A549 (cell line): ENCODE data around the gene ZNF263. TPM values are rescaled to one million over a fixed set of nuclear protein-coding genes. Genes with fewer than 3 reads are reported as not detected.

Source experiments
- ATAC-seq, 2 experiments: fragments of 200-7000 bp in 1 of 2; fragments of >200 bp in 1 of 2; cut with Nextera tagmentation in 1 of 2; cut with Tn5 transposase in 1 of 2; 3 replicates each; pipeline versions ENCODE4 v1.8.0 to v1.9.1; 2018 to 2020; ENCODE audit warnings: mild to moderate bottlenecking in 1 of 2, moderate library complexity in 1 of 2
- CTCF ChIA-PET: fragments of 300-600 bp; sonication (Branson Sonifier 250); formaldehyde crosslinking; extraction: SDS; loops from one replicate; lab custom pipeline; 2021; ENCODE audit warnings: antibody characterized with exemption, inconsistent platforms; lab: Yijun Ruan, JAX
- POLR2A ChIA-PET: fragments of 350-600 bp; formaldehyde crosslinking; extraction: SDS; loops from one replicate; lab custom pipeline; 2021; ENCODE audit warnings: antibody characterized with exemption, inconsistent platforms; lab: Yijun Ruan, JAX
- DNase-seq, 2 experiments: peaks; one replicate each; pipeline versions ENCODE4 v3.0.0 to v3.0.0-alpha.2; 2011 to 2016; ENCODE audit warnings: low read depth in 1 of 2, low spot score in 1 of 2
- FAIRE-seq: peaks from 2 replicates; lab custom pipeline; 2011; peaks lifted over from hg19 to GRCh38; lab: Jason Lieb, UNC
- H3K27ac ChIP-seq, 2 experiments: fragments of >200 bp; sonication (Bioruptor Twin); formaldehyde crosslinking; 3 replicates each; pipeline ENCODE4 v1.5.1; 2016 to 2017
- H3K4me1 ChIP-seq: fragments of >200 bp; sonication (Bioruptor Twin); formaldehyde crosslinking; 3 replicates; pipeline ENCODE4 v1.6.1; 2016
- H3K4me2 ChIP-seq: fragments of >200 bp; sonication (Bioruptor Twin); formaldehyde crosslinking; 3 replicates; pipeline ENCODE4 v1.6.1; 2016
- H3K4me3 ChIP-seq: fragments of >200 bp; sonication (Bioruptor Twin); formaldehyde crosslinking; 3 replicates; pipeline ENCODE4 v1.5.1; 2016
- H3K9me3 ChIP-seq: fragments of >200 bp; sonication (Bioruptor Twin); formaldehyde crosslinking; 3 replicates; pipeline ENCODE4 v1.6.1; 2016
- ATOH8 ChIP-seq: fragments of 250-450 bp; sonication (Bioruptor Pico); IDR thresholded peaks from 2 replicates; pipeline ENCODE4 v1.5.0; 2020; ENCODE audit warnings: low read depth, mild to moderate bottlenecking, moderate library complexity
- CBX2 ChIP-seq: fragments of 200-600 bp; sonication (generic); IDR thresholded peaks from 2 replicates; pipeline ENCODE4 v1.6.1; 2016; ENCODE audit warnings: low read depth, mild to moderate bottlenecking, borderline replicate concordance
- CBX8 ChIP-seq: fragments of 200-600 bp; sonication (generic); IDR thresholded peaks from 2 replicates; pipeline ENCODE4 v1.6.1; 2016
- CHD4 ChIP-seq: fragments of 200-600 bp; sonication (generic); IDR thresholded peaks from 2 replicates; pipeline ENCODE4 v1.6.1; 2016; ENCODE audit warnings: antibody characterized with exemption, mild to moderate bottlenecking, borderline replicate concordance
- EHF ChIP-seq: fragments of 250-450 bp; sonication (Bioruptor Pico); IDR thresholded peaks from 2 replicates; pipeline ENCODE4 v1.5.0; 2020; ENCODE audit warnings: mild to moderate bottlenecking
- ELK1 ChIP-seq: fragments of 150-350 bp; IDR thresholded peaks from 2 replicates; pipeline ENCODE4 v1.6.1; 2014; ENCODE audit warnings: low read depth, mild to moderate bottlenecking, low read length
- FOSB ChIP-seq: fragments of 250-450 bp; sonication (Bioruptor Pico); IDR thresholded peaks from 2 replicates; pipeline ENCODE4 v1.5.0; 2020; ENCODE audit warnings: mild to moderate bottlenecking, moderate library complexity
- HES2 ChIP-seq: fragments of >200 bp; sonication (Bioruptor Twin); formaldehyde crosslinking; IDR thresholded peaks from 2 replicates; pipeline ENCODE4 v1.6.1; 2016
- HEYL ChIP-seq: fragments of 250-450 bp; sonication (Bioruptor Pico); IDR thresholded peaks from 2 replicates; pipeline ENCODE4 v1.8.0; 2021; ENCODE audit warnings: mild to moderate bottlenecking, moderate library complexity
- HOXB5 ChIP-seq: fragments of 250-450 bp; sonication (Bioruptor Pico); IDR thresholded peaks from 2 replicates; pipeline ENCODE4 v1.5.0; 2020; ENCODE audit warnings: mild to moderate bottlenecking, moderate library complexity
- KDM5A ChIP-seq: fragments of 200-600 bp; sonication (generic); IDR thresholded peaks from 2 replicates; pipeline ENCODE4 v1.6.1; 2016; ENCODE audit warnings: antibody characterized with exemption, mild to moderate bottlenecking
- NFE2L2 ChIP-seq: fragments of 150-350 bp; conservative IDR thresholded peaks from 2 replicates; pipeline ENCODE4 v1.6.1; 2014; ENCODE audit warnings: low read length
- NPAS2 ChIP-seq: fragments of 250-450 bp; sonication (Bioruptor Pico); IDR thresholded peaks from 2 replicates; pipeline ENCODE4 v1.8.0; 2022; ENCODE audit warnings: mild to moderate bottlenecking, moderate library complexity, borderline replicate concordance
- NR3C1 ChIP-seq: fragments of >200 bp; sonication (Bioruptor Twin); formaldehyde crosslinking; IDR thresholded peaks from 3 replicates; pipeline ENCODE4 v1.6.1; 2017
- PHF8 ChIP-seq: fragments of 200-600 bp; sonication (generic); IDR thresholded peaks from 2 replicates; pipeline ENCODE4 v1.6.1; 2016; ENCODE audit warnings: low read depth, mild to moderate bottlenecking, antibody characterized with exemption, moderate library complexity, borderline replicate concordance
- POLR2A ChIP-seq: IDR thresholded peaks from 2 replicates; pipeline ENCODE4 v1.6.1; 2012; ENCODE audit warnings: mild to moderate bottlenecking, low read length
- POLR2AphosphoS2 ChIP-seq: conservative IDR thresholded peaks from 2 replicates; pipeline ENCODE4 v1.6.1; 2012; ENCODE audit warnings: low read length, improper control_type of control experiment, inconsistent platforms
- RAD21 ChIP-seq, 2 experiments: fragments of >200 bp in 1 of 2; sonication (Bioruptor Twin) in 1 of 2; formaldehyde crosslinking in 1 of 2; IDR thresholded peaks in 1 of 2; conservative IDR thresholded peaks in 1 of 2; 2 replicates in 1 of 2; 3 replicates in 1 of 2; pipeline ENCODE4 v1.6.1; 2012 to 2018; ENCODE audit warnings: inconsistent platforms in 1 of 2
- RARB ChIP-seq: fragments of 250-450 bp; sonication (Bioruptor Pico); IDR thresholded peaks from 2 replicates; pipeline ENCODE4 v1.8.0; 2021; ENCODE audit warnings: mild to moderate bottlenecking, moderate library complexity
- RCOR1 ChIP-seq: fragments of 150-350 bp; IDR thresholded peaks from 2 replicates; pipeline ENCODE4 v1.6.1; 2014; ENCODE audit warnings: antibody characterized with exemption, low read length, low read depth
- RNF2 ChIP-seq: fragments of 200-600 bp; sonication (generic); IDR thresholded peaks from 2 replicates; pipeline ENCODE4 v1.6.1; 2016; ENCODE audit warnings: low read depth, mild to moderate bottlenecking, antibody characterized with exemption, moderate library complexity, borderline replicate concordance
- SMC3 ChIP-seq: fragments of >200 bp; sonication (Bioruptor Twin); formaldehyde crosslinking; IDR thresholded peaks from 3 replicates; pipeline ENCODE4 v1.6.1; 2018; ENCODE audit warnings: inconsistent platforms
- SREBF2 ChIP-seq: fragments of 450-650 bp; IDR thresholded peaks from 2 replicates; pipeline ENCODE4 v1.6.1; 2014; ENCODE audit warnings: mild to moderate bottlenecking, moderate library complexity
- ZFP36 ChIP-seq: fragments of 450-650 bp; IDR thresholded peaks from 2 replicates; pipeline ENCODE4 v1.6.1; 2014; ENCODE audit warnings: borderline replicate concordance; ENCODE audit not compliant: partially characterized antibody
- ZSCAN20 ChIP-seq: fragments of 250-450 bp; sonication (Bioruptor Pico); IDR thresholded peaks from 2 replicates; pipeline ENCODE4 v1.8.0; 2022; ENCODE audit warnings: mild to moderate bottlenecking, moderate library complexity
- WGBS: methylation state at CpG from one replicate; pipeline ENCODE4 v1.1.6; 2017; ENCODE audit errors: missing lambda C conversion rate; 5-methylcytosine and 5-hydroxymethylcytosine counted together
- polyA plus RNA-seq, 4 experiments: library from polyadenylated mRNA; depleted of rRNA in 3 of 4; stranded (reverse); fragments of >200 nt; fragmentation: RNase III in 1 of 4; extraction: RNeasy Plus Mini Kit Qiagen cat#74134 plus additional on column Dnase treatment in 1 of 4; gene quantifications; 2 replicates in 3 of 4; 3 replicates in 1 of 4; pipeline ENCODE4 v1.2.3, GENCODE V29; 2011 to 2017
- TF ChIP-seq, protein P1 (sequence below): fragments of >200 bp; sonication (Bioruptor Twin); formaldehyde crosslinking; IDR thresholded peaks from 3 replicates; pipeline ENCODE4 v1.5.1; 2016

ZNF263 gene
- polyA plus RNA-seq, 2 of the 4 experiments (the other 2 are of a cell fraction), result 20.9 to 24.4 TPM

DNA sequence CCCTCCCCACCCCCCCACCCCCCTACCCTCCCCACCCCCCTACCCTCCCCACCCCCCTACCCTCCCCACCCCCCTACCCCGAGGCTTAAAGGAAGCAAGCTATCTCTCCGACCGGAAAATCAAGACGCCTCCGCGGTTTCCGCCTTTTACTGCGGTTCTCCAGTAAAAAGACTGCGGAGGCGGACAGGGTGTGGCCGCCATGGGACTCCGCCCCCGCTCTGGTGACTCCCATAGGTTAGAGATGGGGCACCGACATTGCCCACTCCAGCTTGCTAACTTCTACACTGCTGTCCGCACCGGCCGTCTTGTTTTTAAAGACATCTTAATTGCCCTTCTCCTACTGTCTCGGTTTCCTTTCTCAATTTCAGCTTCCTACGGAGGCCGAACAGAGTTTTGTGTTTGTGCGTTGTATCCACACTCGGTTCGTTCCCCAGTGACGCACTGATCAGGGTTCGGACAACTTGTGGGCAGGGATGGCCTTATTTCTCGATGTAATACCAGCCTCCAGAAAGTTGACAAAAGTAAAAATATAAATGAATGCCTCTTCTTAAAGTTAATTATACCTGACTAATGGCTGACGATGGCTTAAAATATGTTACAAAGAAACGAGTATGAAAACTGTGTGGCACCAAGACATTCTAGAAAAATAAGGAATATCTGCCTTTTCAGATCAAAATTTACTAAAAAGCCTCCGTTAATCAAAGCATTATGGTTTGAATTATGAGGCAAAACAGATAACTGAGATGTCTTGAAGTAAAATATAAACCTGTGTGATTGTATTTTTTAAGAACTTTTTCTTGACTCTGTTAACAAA lies 47.2 kb upstream of the ZNF263 start:
- H3K27ac ChIP-seq, result no peak overlapping the region
- H3K4me2 ChIP-seq, result no peak overlapping the region
- FAIRE-seq, result no peak
- H3K4me3 ChIP-seq, result no peak overlapping the region
- ATAC-seq, result no peak
- peak in 1 of 2 experiments; percentile 51 for DNase-seq
- POLR2A ChIA-PET, result interaction anchor here (2.0 kb wide), 1 partner anchor 47 kb away, joined by 4 read pairs; the partner anchor contains the start of gene ZNF263
- 77% methylated on average over 28 of the region's 29 CpGs for WGBS
- TF ChIP-seq RARB, result no peak
- no peak for TF ChIP-seq RNF2
- no peak for TF ChIP-seq SREBF2
- TF ChIP-seq ELK1, result no peak
- no peak for TF ChIP-seq CHD4
- no peak for TF ChIP-seq ZFP36
- no peak for TF ChIP-seq HOXB5
- no peak for TF ChIP-seq PHF8
- TF ChIP-seq FOSB, result no peak
- no peak for TF ChIP-seq RAD21 (conservative IDR thresholded peaks at IDR 0.05 in 1 of 2, IDR thresholded peaks at IDR 0.05 in 1 of 2)
- no peak for TF ChIP-seq RCOR1
- no peak for TF ChIP-seq SMC3
- TF ChIP-seq ATOH8, result no peak
- TF ChIP-seq POLR2A, result no peak
- no peak for TF ChIP-seq CBX2
- TF ChIP-seq EHF (CRISPR knock-in tag), result no peak
- TF ChIP-seq POLR2AphosphoS2, result no peak
- no peak for TF ChIP-seq ZSCAN20 (CRISPR knock-in tag)
- TF ChIP-seq, all 56 proteins: peak for 0
- peaks cover 32% of the 10 kb centered on the region for H3K9me3 ChIP-seq
- CTCF ChIA-PET, result interaction anchor here (0.5 to 2.0 kb wide), 2 partner anchors 10 to 177 kb away, joined by 4 read pairs; no protein-coding TSS in a partner anchor
- peaks cover 7% of the 10 kb centered on the region; the same call in 2 of the 3 replicates for H3K4me1 ChIP-seq

DNA sequence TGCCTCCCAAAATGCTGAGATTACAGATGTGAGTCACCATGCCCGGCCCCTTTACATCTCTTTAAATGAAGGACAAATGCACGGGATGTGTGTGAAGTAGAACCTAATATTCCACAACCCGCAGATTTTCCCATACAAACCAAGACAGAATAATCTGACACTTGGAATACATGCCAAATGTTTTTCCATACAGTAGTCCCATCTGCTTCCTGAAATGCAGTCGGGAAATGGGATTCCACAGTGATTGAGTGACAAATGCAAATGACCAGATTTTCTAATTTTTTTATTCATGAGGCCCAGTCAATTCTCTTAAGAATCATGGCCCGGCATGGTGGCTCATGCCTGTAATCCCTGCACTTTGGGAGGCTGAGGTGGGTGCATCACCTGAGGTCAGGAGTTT lies 41.5 kb upstream of the ZNF263 start:
- POLR2A ChIA-PET, result no interaction called here
- no peak overlapping the region for H3K4me3 ChIP-seq
- DNase-seq (no peak), ATAC-seq (no peak), FAIRE-seq (no peak)
- no peaks in the 10 kb centered on the region for H3K4me1 ChIP-seq
- peaks cover 14% of the 10 kb centered on the region; the same call in 1 of the 3 replicates for H3K9me3 ChIP-seq
- WGBS, result 60% methylated on average over 5 of the region's 5 CpGs
- H3K27ac ChIP-seq, result no peak overlapping the region
- H3K4me2 ChIP-seq, result no peak overlapping the region
- TF ChIP-seq CBX8 (no peak), NPAS2 (CRISPR knock-in tag) (no peak), CBX2 (no peak), HEYL (CRISPR knock-in tag) (no peak), KDM5A (no peak), HES2 (no peak), NR3C1 (no peak), RARB (no peak), HOXB5 (no peak), NFE2L2 (no peak), RAD21 (conservative IDR thresholded peaks at IDR 0.05 in 1 of 2, IDR thresholded peaks at IDR 0.05 in 1 of 2) (no peak), ZFP36 (no peak)
- TF ChIP-seq, protein P1, sequence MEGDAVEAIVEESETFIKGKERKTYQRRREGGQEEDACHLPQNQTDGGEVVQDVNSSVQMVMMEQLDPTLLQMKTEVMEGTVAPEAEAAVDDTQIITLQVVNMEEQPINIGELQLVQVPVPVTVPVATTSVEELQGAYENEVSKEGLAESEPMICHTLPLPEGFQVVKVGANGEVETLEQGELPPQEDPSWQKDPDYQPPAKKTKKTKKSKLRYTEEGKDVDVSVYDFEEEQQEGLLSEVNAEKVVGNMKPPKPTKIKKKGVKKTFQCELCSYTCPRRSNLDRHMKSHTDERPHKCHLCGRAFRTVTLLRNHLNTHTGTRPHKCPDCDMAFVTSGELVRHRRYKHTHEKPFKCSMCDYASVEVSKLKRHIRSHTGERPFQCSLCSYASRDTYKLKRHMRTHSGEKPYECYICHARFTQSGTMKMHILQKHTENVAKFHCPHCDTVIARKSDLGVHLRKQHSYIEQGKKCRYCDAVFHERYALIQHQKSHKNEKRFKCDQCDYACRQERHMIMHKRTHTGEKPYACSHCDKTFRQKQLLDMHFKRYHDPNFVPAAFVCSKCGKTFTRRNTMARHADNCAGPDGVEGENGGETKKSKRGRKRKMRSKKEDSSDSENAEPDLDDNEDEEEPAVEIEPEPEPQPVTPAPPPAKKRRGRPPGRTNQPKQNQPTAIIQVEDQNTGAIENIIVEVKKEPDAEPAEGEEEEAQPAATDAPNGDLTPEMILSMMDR, result no peak
- CTCF ChIA-PET, result interaction anchor here (1.2 kb wide), 1 partner anchor 18 kb away, joined by 3 read pairs; no protein-coding TSS in a partner anchor
